ENCODE results near the gene TGIF1.

TGIF1 gene

DNA sequence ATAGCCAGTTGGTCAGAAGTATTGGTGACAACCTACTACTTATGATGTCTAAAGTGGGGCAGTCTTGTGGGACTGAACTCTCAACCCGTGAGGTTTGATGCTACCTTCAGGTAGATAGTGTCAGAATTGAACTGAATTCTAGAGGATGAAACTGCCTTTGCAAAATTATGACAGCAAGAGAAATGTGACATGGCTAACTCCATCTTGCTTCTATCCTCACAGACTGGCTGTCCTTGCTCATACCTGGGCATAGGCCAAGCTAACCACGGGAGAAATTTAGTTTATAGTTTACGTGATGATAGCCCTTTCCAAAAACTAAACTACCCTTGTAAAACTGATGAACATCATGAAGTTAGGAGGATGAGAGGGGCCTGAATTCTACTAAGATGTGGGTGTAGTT, 24.9 kb upstream of the TGIF1 start:
- Histone ChIP-seq H3K9me3 (ENCODE audit: control insufficient read depth, insufficient read depth, low read length) (0 out of 2 replicates have a peak, but pooled peaks cover 3% of the 10 kb centered on the region), H3K27ac (ENCODE audit: low read depth, low read length) (no peak overlapping the region), H3K36me3 (ENCODE audit: control insufficient read depth, low read length) (no peaks in the 10 kb centered on the region), H3K27me3 (ENCODE audit: control insufficient read depth, low read length) (no peaks in the 10 kb centered on the region), H3F3A (ENCODE audit: control insufficient read depth, insufficient read depth) (no peaks in the 10 kb centered on the region), H3K9me2 (replicated peaks; ENCODE audit: control insufficient read depth, low read length) (no peaks in the 10 kb centered on the region), H3K4me1 (ENCODE audit: control insufficient read depth, low read length) (no peaks in the 10 kb centered on the region), H4K20me1 (ENCODE audit: control insufficient read depth, insufficient read depth, low read depth, low read length) (no peaks in the 10 kb centered on the region), H3K4me2 (ENCODE audit: low read length) (no peak overlapping the region), H3K79me2 (ENCODE audit: control insufficient read depth, low read length) (no peaks in the 10 kb centered on the region), H3K4me3 (ENCODE audit: low read length) (no peak overlapping the region)
- TF ChIP-seq, protein P1, sequence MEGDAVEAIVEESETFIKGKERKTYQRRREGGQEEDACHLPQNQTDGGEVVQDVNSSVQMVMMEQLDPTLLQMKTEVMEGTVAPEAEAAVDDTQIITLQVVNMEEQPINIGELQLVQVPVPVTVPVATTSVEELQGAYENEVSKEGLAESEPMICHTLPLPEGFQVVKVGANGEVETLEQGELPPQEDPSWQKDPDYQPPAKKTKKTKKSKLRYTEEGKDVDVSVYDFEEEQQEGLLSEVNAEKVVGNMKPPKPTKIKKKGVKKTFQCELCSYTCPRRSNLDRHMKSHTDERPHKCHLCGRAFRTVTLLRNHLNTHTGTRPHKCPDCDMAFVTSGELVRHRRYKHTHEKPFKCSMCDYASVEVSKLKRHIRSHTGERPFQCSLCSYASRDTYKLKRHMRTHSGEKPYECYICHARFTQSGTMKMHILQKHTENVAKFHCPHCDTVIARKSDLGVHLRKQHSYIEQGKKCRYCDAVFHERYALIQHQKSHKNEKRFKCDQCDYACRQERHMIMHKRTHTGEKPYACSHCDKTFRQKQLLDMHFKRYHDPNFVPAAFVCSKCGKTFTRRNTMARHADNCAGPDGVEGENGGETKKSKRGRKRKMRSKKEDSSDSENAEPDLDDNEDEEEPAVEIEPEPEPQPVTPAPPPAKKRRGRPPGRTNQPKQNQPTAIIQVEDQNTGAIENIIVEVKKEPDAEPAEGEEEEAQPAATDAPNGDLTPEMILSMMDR (IDR thresholded peaks at IDR 0.05; ENCODE audit: low read depth, low read length, poor library complexity, severe bottlenecking): no peak
- TF ChIP-seq EZH2phosphoT487 (IDR thresholded peaks at IDR 0.05; ENCODE audit: borderline replicate concordance, low read length): no peak

DNA sequence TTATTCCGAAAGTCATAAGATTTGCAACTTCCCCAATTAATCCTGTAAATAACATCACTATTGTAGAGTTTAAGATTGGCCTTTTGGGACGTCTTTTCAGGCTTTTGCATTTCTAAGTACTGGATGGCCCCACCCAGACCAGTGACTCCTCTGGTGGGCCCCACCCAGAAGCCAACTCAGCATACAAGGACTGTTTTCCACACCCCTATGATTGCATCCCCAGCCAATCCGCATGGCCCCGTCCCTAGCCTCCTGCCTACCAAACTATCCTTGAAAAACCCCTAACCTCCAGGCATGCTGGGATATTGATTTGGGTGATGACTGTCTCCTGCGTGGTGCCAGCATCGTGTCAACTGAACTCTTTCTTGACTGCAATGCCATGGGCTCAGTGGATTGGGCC, 24.5 kb upstream of the TGIF1 start:
- Histone ChIP-seq H3F3A (ENCODE audit: control insufficient read depth, insufficient read depth) (no peaks in the 10 kb centered on the region), H3K27ac (ENCODE audit: low read depth, low read length) (no peak overlapping the region), H3K4me2 (ENCODE audit: low read length) (no peak overlapping the region), H3K4me1 (ENCODE audit: control insufficient read depth, low read length) (no peaks in the 10 kb centered on the region), H3K9me2 (replicated peaks; ENCODE audit: control insufficient read depth, low read length) (no peaks in the 10 kb centered on the region), H3K4me3 (ENCODE audit: low read length) (no peak overlapping the region), H4K20me1 (ENCODE audit: control insufficient read depth, insufficient read depth, low read depth, low read length) (no peaks in the 10 kb centered on the region), H3K79me2 (ENCODE audit: control insufficient read depth, low read length) (no peaks in the 10 kb centered on the region), H3K9me3 (ENCODE audit: control insufficient read depth, insufficient read depth, low read length) (0 out of 2 replicates have a peak, but pooled peaks cover 3% of the 10 kb centered on the region), H3K36me3 (ENCODE audit: control insufficient read depth, low read length) (no peaks in the 10 kb centered on the region), H3K27me3 (ENCODE audit: control insufficient read depth, low read length) (no peaks in the 10 kb centered on the region)
- TF ChIP-seq, protein P1 (IDR thresholded peaks at IDR 0.05; ENCODE audit: low read depth, low read length, poor library complexity, severe bottlenecking): no peak

DNA sequence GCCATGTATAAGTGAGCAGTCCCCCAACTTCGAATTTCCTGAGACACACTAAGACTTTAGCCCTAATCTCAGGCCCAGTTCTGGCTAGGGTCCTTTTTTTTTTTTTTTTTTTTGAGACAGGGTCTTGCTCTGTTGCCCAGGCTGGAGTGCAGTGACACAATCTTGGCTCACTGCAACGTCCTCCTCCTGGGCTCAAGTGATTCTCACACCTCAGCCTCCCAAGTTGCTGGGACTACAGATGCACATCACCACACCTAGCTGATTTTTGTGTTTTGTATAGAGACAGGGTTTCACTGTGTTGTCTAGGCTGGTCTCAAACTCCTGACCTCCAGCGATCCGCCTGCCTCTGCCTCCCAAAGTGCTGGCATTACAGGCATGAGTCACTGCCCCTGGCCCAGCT, 23.9 kb upstream of the TGIF1 start:
- TF ChIP-seq, protein P1 (IDR thresholded peaks at IDR 0.05; ENCODE audit: low read depth, low read length, poor library complexity, severe bottlenecking): no peak
- TF ChIP-seq EZH2phosphoT487 (IDR thresholded peaks at IDR 0.05; ENCODE audit: borderline replicate concordance, low read length): no peak
- Histone ChIP-seq H3K27ac (ENCODE audit: low read depth, low read length) (no peak overlapping the region), H3K4me1 (ENCODE audit: control insufficient read depth, low read length) (no peaks in the 10 kb centered on the region), H4K20me1 (ENCODE audit: control insufficient read depth, insufficient read depth, low read depth, low read length) (no peaks in the 10 kb centered on the region), H3K27me3 (ENCODE audit: control insufficient read depth, low read length) (no peaks in the 10 kb centered on the region), H3K9me3 (ENCODE audit: control insufficient read depth, insufficient read depth, low read length) (no peaks in the 10 kb centered on the region), H3K4me3 (ENCODE audit: low read length) (no peak overlapping the region), H3F3A (ENCODE audit: control insufficient read depth, insufficient read depth) (no peaks in the 10 kb centered on the region), H3K36me3 (ENCODE audit: control insufficient read depth, low read length) (no peaks in the 10 kb centered on the region), H3K79me2 (ENCODE audit: control insufficient read depth, low read length) (no peaks in the 10 kb centered on the region), H3K9me2 (replicated peaks; ENCODE audit: control insufficient read depth, low read length) (no peaks in the 10 kb centered on the region), H3K4me2 (ENCODE audit: low read length) (no peak overlapping the region)

DNA sequence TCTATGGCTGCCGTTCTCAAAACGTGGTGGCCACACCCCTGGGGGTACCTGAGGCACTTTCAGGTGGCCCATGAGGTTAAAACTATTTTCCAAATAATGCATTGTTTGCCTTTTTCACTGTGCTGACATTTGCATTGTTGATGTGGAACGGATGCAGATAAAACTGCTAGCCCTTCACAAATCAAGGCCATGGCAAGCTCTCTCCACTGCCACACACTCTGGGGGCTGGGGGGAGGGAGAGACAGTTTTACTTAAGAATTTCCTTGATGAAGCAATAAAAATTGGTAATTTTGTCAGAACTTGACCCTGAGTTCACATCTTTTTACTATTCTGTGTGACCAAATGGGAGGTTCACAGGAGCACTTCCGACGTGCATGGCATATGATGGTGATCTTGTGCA, 22.0 kb upstream of the TGIF1 start:
- H3K79me2 ChIP-seq (ENCODE audit: control insufficient read depth, low read length): no peaks in the 10 kb centered on the region
- H3F3A ChIP-seq (ENCODE audit: control insufficient read depth, insufficient read depth): no peaks in the 10 kb centered on the region
- H3K4me3 ChIP-seq (ENCODE audit: low read length): no peak overlapping the region
- H3K4me1 ChIP-seq (ENCODE audit: control insufficient read depth, low read length): no peaks in the 10 kb centered on the region
- H3K4me2 ChIP-seq (ENCODE audit: low read length): no peak overlapping the region
- H4K20me1 ChIP-seq (ENCODE audit: control insufficient read depth, insufficient read depth, low read depth, low read length): no peaks in the 10 kb centered on the region
- H3K9me2 ChIP-seq (replicated peaks; ENCODE audit: control insufficient read depth, low read length): no peaks in the 10 kb centered on the region
- no peak overlapping the region for H3K27ac ChIP-seq (ENCODE audit: low read depth, low read length)
- no peaks in the 10 kb centered on the region for H3K36me3 ChIP-seq (ENCODE audit: control insufficient read depth, low read length)
- H3K27me3 ChIP-seq (ENCODE audit: control insufficient read depth, low read length): no peaks in the 10 kb centered on the region
- TF ChIP-seq EZH2phosphoT487 (IDR thresholded peaks at IDR 0.05; ENCODE audit: borderline replicate concordance, low read length): no peak
- TF ChIP-seq, protein P1 (IDR thresholded peaks at IDR 0.05; ENCODE audit: low read depth, low read length, poor library complexity, severe bottlenecking): no peak
- H3K9me3 ChIP-seq (ENCODE audit: control insufficient read depth, insufficient read depth, low read length): no peaks in the 10 kb centered on the region
